ENCODE measurements around the gene OR52E4. TPM values are rescaled to one million over a fixed set of nuclear protein-coding genes. Genes with fewer than 3 reads are reported as not detected.

OR52E4 gene
- total and polyA plus RNA-seq, 2 of the 4 experiments (the other 2 are of a cell fraction), result not detected

GRCh38 chr11:5923794-5924193 is 43.4 kb downstream of the OR52E4 start:
- no peak overlapping the region for H3K4me3 ChIP-seq (ENCODE audit: insufficient read depth, low read depth, low read length)
- no TSS peak for BruUV-seq (replicated peaks)
- no peak overlapping the region for H3K18ac ChIP-seq (ENCODE audit: low read depth, low read length)
- no peak overlapping the region for H4K8ac ChIP-seq (ENCODE audit: low read depth in 2 of 2, low read length in 2 of 2)
- H3K56ac ChIP-seq (ENCODE audit: extremely low read depth, insufficient read depth, low read length), result no peak overlapping the region
- H3K79me1 ChIP-seq (ENCODE audit: low read depth in 1 of 2, low read length in 2 of 2), result no peaks in the 10 kb centered on the region
- H2BK5ac ChIP-seq (ENCODE audit: low read depth, low read length, poor library complexity, severe bottlenecking), result no peak overlapping the region
- H2AK5ac ChIP-seq (ENCODE audit: low read depth, low read length), result no peak overlapping the region
- H3K9me1 ChIP-seq (ENCODE audit: insufficient read depth, low read length), result no peaks in the 10 kb centered on the region
- H2BK15ac ChIP-seq (ENCODE audit: low read depth, low read length), result no peak overlapping the region
- H3K9ac ChIP-seq (ENCODE audit: low read depth, low read length), result no peak overlapping the region
- H2BK120ac ChIP-seq (ENCODE audit: low read depth, low read length), result no peak overlapping the region
- TF ChIP-seq CEBPB (IDR thresholded peaks at IDR 0.05; ENCODE audit: low read depth, low read length) (no peak), CTCF (conservative IDR thresholded peaks at IDR 0.05; ENCODE audit: low read depth, low read length) (no peak), RFX5 (IDR thresholded peaks at IDR 0.05; ENCODE audit: low read depth, low read length) (no peak), POLR2A (IDR thresholded peaks at IDR 0.05; ENCODE audit: low read depth, low read length) (no peak), FOS (IDR thresholded peaks at IDR 0.05; ENCODE audit: low read depth, low read length) (no peak), RAD21 (IDR thresholded peaks at IDR 0.05; ENCODE audit: low read length) (no peak), BHLHE40 (IDR thresholded peaks at IDR 0.05; ENCODE audit: low read depth, low read length) (no peak), NFE2L2 (IDR thresholded peaks at IDR 0.05; ENCODE audit: low read depth, low read length) (no peak)
- TF ChIP-seq, protein P1, sequence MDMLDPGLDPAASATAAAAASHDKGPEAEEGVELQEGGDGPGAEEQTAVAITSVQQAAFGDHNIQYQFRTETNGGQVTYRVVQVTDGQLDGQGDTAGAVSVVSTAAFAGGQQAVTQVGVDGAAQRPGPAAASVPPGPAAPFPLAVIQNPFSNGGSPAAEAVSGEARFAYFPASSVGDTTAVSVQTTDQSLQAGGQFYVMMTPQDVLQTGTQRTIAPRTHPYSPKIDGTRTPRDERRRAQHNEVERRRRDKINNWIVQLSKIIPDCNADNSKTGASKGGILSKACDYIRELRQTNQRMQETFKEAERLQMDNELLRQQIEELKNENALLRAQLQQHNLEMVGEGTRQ (IDR thresholded peaks at IDR 0.05; ENCODE audit: low read depth, low read length), result no peak
- H2AFZ ChIP-seq (replicated peaks; ENCODE audit: low read length, poor library complexity), result no peak overlapping the region
- ChIA-PET POLR2A (ENCODE audit: unreplicated experiment) (no interaction called here), CTCF (no interaction called here)
- no peak overlapping the region for H3K14ac ChIP-seq (replicated peaks; ENCODE audit: low read depth, low read length)
- H4K20me1 ChIP-seq (ENCODE audit: insufficient read depth, low read length), result no peaks in the 10 kb centered on the region
- DNase-seq, result no peak
- H4K5ac ChIP-seq (ENCODE audit: low read depth, low read length), result no peak overlapping the region
- intact Hi-C loops (cut with micrococcal nuclease) (no loop called here), dilution Hi-C loops (cut with HindIII; ENCODE audit: low sequenced_read_pairs, unreplicated experiment) (no loop called here), in situ Hi-C loops (cut with MboI; ENCODE audit: low sequenced_read_pairs) (no loop called here)
- H3K27ac ChIP-seq (ENCODE audit: insufficient read depth, low read length), result no peak overlapping the region
- H2AK9ac ChIP-seq (replicated peaks; ENCODE audit: low read depth, low read length, poor library complexity), result no peak overlapping the region
- no peaks in the 10 kb centered on the region for H3K36me3 ChIP-seq (ENCODE audit: control insufficient read depth, insufficient read depth, low read length)
- H4K91ac ChIP-seq (ENCODE audit: insufficient read depth, low read depth, low read length), result no peak overlapping the region
- no peaks in the 10 kb centered on the region for H3K27me3 ChIP-seq (ENCODE audit: control insufficient read depth, insufficient read depth, low read length)
- peaks cover 18% of the 10 kb centered on the region for H3K9me3 ChIP-seq (ENCODE audit: control insufficient read depth, insufficient read depth, low read length)
- H2BK20ac ChIP-seq (ENCODE audit: low read depth, low read length), result no peak overlapping the region
- no peak overlapping the region for H3K4me2 ChIP-seq (ENCODE audit: low read depth, low read length)
- H3K4me1 ChIP-seq (ENCODE audit: control insufficient read depth, insufficient read depth, low read length), result no peaks in the 10 kb centered on the region
- no peak for ATAC-seq (ENCODE audit: low read depth)
- H3K23ac ChIP-seq (ENCODE audit: low read depth, low read length), result no peak overlapping the region
- no peak overlapping the region for H3K4ac ChIP-seq (ENCODE audit: low read depth, low read length)

Data from IMR-90 (cell line).